DMS114 treated with DMSO at 0.1 percent for 48 hours (cell line): ENCODE results near the gene DCUN1D1.
"Not testable (repeated sequence)": the region's sequence is repeated elsewhere in the genome, so short reads cannot be mapped to it uniquely, and the experiment has no call there.

Source experiments
- DNase-seq: peaks from one replicate; lab custom pipeline; 2025; ENCODE audit not compliant: unreplicated experiment; lab: John Stamatoyannopoulos, UW

DCUN1D1 gene

DNA sequence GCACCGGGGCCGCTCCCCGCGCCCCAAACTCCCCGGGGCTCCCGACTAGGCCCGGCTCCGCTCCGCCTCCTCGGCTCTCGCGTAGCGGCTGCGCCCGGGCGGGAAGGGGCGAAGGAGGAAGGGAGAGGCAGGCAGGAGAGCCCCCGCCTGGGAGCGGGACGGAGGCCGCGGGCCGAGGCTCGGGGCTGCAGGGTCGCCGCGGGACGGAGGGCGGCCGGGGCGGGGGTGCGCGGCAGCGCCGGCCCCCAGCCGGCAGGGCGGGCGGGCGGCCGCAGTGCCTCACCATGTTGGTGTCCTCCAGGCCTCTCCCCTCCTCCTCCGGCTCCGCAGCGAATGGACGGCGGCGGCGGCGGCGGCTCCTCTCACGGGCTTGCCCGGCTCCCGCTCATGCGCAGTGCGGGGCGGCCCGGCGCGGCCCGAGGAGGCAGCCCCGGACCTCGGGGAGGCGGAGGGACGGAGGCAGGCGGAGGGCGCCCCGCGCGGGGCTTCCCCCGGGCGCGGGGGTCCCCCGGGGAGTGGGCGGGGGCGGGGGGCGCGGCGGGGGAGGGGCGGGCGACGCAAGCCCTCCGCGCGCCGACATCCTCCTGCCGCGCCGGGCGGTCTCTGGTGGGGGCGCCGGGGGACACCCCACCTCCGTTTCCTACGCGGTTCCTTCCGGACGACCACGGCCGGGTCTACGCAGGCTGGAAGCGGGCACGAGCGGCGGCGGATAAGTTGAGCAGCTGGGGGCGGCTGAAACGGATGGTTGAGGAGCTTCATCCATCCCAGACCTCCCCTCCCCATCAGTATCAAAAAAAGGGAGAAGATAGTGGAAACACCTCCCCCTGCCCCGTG lies at the start of gene DCUN1D1:
Gene DCUN1D1, minus strand, starts transcription at position 335 of the 834 bp plus-strand sequence. Its CDS starts 49 bp downstream, at position 286.
- DNase-seq: peak; percentile 53

DNA sequence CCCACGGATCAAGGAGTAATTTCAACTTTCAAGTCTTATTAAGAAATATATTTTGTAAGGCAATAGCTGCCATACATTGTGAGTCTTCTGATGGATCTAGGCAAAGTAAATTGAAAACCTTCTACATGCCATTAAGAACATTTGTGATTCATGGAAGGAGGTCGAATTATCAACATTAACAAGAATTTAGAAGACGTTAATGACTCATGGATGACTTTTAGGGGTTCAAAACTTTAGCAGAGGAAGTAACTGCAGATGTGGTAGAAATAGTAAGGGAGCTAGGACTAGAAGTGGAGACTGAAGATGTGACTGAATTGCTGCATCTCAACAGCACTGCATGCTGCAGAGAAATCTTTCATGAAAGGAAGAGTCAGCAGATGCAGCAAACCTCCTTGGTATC lies 48.1 kb upstream of the DCUN1D1 start:
- no peak for DNase-seq

DNA sequence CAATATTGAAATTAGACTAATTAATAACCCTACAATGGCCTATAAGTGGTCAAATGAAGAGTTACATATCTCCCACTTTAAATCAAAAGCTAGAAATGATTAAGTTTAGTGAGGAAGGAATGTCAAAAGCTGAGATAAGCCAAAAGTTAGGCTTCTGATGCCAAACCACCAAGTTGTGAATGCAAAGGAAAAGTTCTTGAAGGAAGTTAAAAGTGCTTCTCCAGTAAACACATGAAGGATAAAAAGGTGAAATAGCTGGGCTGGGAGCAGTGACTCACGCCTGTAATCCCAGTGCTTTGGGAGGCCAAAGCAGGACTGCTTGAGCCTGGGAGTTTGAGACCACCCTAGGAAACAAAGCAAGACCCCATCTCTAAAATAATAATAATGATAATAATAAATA lies 46.9 kb upstream of the DCUN1D1 start:
- DNase-seq: no peak

DNA sequence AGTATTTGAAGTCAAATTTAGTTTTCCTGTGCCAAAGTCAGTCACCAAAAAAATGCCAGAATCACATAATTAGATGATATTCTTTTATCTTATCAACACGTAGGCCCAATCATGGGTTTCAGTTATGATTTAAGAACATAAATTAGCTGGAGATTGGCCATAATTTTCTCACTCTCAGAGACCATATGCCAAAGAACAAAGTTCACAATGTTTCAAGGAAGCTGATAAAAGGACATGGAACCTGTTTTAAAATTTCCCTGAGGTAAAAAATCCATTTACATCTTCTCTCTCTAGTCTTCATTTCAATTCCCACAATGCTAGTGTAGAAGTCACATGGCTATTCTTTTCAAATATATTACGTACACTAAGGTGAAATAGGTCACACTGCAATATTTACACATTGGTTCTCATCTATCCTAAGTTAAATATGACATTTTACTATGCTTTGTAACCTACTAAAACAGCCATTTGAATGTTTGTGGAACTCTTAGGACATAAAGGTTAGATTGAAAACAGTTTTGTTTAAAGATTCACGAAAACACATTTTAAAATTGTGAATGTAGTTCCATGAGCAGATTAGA lies 42.7 kb upstream of the DCUN1D1 start:
- DNase-seq: no peak

DNA sequence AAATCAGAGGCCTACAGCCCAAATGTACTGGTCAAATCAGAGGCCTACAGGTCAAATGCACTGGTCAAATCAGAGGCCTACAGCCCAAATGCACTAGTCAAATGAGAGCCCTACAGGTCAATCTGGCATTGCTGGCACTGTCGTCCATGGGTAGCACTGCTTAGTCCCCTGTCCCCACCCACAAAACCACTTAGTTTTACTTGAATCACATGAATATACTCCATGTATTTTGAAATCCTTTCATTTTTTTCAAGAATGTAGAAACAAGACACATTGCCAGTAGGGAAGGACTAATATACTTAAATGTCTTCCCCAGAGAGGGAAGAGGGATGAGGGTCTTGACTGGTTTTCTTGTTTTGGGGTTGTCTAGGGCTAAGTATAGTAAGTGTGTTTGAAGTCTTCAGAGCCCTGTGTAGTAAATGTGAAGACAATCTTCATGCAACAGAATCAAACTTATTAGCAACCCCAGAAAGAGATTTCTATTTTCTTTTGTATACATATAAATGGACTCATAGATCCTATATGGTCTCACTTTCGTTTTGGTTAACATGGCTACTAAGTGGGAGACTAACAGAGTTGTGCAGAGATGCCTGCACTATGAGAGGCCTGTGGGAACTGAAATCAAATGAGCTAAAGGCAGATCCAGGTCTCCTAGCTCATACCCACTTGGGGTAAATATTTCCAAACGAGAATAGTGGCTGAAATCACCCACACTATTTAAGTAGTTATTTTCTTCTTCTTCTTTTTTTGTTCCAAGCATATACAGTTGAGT lies 38.3 kb upstream of the DCUN1D1 start:
- DNase-seq: no peak

DNA sequence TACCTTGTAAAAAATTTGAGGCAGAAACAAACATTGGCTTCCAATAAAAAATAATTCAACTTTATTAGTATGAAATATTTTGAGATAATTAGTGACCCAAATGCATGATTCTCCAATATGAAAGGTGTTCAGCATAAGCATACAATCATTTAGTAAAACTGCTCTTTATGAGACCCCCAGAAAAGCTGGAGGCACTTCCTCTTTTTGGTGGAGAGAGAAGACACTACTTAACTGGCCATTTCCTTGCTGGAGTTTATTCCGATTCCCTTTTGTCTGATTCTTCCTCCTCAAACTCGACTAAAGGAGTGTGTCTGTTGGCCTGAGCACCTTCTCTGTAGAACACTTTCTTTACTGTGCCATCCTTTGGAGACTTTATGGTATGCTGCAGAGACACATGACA lies 34.8 kb upstream of the DCUN1D1 start:
- no peak for DNase-seq

DNA sequence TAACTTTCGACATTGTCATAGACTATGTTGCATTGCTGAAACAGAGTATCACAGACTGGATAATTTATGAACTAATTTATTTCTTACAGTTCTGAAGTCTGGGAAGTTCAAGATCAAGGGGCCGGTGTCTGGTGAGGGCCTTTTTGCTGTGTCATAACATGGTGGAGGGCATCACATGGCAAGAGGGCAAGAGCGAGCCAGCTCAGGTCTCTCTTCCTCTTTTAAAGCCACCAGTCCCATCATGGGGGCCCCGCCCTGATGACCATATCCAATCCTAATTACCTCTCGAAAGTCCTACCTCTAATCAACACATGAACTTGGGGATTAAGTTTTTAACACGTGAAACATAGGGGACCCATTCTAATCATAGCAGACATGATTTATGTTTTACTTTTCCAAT lies 33.5 kb upstream of the DCUN1D1 start:
- no peak for DNase-seq

DNA sequence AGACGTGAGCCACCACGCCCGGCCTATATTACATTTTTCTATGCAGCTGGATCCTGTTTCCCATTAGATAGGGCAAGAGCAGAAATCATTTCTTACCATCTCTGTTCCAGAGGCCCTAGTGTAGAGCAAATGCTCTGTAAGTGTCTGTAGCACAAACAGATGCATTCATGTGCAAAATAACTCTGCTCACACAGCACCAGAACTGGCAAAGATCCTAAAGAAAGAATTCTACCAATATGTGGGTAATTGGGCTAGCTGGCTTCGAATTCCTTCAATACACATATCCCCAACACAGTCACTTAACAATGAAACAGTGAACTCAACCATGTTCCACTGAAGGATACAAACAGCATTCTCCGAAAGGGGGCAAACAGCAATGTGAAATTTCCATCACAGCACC lies 32.7 kb upstream of the DCUN1D1 start:
- DNase-seq: no peak

DNA sequence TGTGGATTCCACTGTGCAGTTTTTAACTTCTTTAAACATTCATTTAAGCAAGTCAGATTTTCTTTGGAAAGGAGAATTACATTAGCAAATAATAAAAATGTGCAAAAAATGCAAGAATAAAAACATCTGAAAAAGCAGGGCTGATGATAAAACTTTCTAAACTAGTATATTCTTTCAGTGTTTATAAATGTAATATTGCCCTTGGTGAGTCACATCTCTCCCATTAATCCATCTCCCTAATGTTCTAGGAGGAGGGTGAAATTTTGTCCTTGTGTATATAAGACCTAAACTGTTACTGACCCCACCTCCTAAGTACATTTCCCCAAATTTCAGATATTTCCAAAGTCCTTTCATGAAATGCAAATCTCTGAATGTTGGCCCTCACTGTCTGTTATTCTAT lies 28.5 kb upstream of the DCUN1D1 start:
- no peak for DNase-seq

DNA sequence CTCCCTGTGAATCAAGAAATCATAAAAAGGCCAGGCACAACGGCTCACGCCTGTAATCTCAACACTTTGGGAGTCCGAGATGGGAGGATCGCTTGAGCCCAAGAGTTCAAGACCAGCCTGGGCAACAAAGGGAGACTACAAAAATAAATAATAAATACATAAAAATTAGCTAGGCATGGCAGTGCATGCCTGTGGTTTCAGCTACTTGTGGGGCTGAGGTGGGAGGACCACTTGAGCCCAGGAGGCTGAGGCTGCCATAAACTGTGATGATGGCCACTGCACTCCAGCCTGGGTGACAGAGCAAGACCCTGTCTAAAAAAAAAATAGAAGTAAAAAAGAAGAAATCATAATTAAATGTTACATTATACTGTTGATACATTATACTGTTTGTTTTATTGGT lies 28.0 kb upstream of the DCUN1D1 start:
- no peak for DNase-seq

DNA sequence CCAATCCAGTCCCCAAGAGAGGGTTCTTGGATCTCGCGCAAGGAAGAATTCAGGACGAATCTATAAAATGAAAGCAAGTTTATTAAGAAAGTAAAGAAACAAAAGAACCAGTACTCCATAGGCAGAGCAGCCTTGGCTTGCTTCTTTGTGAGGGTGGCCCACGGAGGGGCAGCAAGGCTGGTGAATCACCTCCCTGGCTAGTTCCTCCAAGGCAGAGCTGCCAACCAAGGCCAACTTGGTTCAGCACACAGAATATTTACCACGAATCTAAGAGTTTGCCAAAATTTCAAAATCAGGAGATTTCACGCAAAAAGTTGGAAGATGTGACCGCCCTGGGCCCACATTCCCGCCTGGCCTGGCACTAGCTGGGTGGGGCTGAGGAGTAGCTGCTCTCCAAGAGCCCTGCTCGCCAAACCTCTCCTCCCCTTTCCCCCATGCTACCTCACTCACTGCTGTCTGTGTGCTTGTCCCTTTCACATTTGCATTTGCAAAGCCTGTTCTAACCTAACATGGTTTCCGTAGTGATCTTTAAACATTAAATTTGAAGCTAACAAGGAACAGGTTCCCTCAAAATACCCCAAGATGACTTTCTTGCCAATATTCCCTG lies 26.2 kb upstream of the DCUN1D1 start:
- DNase-seq: no peak

DNA sequence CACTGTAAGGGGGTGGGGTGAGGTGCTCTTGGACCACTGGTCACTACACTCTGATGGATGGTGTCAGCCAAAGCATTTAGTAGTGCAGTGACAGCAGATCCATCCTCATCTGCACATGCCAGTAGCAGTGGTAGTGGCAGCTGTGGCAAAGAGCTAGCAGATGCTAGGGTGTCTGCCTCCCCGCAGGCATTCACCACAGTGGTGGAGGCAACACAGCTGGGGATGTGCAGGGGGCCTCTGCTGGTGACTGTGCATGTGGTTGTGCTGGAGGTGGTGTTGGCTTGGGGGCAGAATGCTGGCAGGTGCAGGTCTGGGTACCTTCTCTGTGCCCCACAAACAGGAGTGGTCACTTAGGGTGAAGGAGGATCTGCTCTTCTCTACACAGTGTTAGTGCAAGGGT lies 19.4 kb upstream of the DCUN1D1 start:
- no peak for DNase-seq

DNA sequence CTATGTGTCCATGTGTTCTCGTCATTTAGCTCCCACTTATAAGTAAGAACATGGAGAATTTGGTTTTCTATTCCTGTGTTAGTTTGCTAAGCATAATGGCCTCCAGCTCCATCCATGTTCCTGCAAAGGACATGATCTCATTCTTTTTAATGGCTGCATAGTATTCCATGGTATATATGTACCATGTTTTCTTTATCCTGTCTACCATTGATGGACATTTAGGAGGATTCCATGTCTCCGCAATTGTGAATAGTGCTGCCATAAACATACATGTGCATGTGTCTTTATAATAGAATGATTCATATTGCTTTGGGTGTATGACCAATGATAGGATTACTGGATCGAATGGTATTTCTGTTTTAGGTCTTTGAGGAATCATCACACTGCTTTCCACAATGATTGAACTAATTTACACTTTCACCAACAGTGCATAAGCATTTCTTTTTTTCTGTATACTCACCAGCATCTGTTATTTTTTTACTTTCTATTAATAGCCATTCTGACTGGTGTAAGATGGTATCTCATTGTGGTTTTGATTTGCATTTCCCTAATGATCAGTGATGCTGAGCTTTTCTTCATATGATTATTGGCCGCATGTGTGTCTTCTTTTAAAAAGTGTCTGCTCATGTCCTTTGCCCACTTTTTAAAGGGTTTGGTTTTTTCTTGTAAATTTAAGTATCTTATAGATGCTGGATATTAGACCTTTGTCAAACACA lies 13.3 kb upstream of the DCUN1D1 start:
- not testable (repeated sequence) for DNase-seq

DNA sequence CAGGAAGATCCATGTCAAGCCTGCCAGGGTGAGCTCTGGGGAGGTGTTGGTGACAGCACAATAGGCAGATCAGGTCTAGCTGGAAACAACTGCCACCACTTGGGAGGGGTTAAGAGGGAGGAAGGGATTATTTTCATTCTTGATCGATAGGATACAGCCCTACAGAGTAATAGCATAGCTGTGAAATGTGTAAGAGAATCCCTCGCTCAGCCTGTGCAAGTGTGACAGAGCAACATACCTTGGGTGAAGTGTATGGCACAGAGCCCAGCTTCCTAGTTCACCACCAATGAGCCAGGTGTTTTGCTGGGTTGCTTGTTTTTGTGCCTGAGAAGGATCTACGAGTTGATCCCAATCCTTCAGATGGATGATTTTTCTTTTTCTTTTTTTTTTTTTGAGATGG lies 9.2 kb upstream of the DCUN1D1 start:
- DNase-seq: no peak

DNA sequence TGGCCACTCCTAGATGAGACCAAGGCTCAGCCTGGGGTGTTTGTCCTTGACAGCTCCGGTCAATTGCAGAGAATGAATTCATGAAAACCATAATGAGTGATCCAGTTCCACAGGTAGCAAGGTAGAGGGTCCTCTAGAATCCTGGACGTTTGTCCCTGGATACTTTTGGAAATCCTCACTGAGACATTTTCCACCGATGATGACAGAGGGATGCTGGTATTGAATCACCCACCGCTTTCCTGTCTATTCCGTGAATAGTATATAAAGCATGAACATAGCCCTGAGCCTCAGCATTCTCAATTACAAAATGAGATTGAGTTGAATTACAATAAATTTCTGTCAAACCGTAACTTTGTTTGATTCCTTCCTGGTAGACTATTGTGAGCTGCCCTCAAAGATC lies 5.7 kb upstream of the DCUN1D1 start:
- no peak for DNase-seq

DNA sequence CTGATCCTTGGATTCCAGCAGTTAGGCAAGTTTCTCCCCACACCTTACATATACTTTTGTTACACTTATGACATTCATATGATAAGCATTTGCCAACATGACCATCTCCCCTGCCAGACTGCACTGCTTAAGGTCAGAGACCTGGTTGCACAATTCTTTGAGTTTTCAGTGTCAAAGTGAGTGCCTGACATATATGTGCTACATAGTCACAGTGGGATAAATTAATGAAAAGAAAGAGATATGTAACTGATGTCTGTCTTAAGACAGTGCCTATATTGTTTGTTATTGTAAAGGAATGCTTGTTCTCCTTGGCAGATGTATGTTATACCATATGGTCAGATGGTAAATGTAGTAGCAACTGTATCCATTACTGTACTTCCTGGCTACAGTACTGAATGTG lies 3.5 kb upstream of the DCUN1D1 start:
- DNase-seq: no peak

DNA sequence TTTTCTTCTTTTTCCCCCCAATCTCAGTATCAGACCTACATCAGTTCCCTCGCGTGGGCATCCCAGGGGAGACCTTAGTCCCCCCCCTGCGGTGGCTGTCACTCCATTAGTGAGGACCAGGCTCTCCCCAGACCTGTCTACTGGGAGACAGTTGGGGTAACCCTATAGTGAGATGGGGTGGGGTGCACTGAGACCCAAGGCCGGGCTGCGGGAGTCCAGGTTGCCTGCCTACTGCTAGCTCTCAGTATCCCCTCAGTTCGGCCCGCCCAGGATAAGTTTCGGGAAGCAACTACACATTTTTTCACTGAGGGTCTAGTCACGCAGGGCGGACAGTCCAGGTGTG lies 671 bp upstream of the DCUN1D1 start:
- DNase-seq: no peak

DNA sequence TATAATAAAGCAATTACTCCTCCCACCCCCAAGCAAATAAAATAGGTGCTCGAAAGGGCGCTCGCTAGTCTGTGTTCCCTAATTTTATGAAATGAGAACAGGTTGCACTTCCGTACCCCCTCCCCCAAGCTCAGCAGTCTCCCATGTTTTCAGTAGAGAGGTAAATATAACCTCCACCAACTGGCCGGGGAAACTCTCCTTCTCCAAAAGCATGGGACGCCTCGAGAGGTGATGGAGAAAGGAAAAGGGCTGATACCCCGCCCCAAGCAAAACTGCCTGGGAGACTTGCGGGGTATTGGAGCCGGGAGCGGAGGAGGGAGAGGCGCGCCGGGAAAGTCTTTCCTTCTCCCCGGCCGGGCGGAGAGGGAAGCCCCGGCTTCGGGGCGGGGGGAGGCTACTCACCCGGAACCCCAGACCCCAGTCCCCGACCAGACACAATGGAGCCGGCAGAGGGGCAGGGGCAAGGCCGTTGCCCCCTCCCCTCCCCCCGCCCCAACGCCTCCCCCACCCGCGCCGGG lies 605 bp downstream of the DCUN1D1 start:
- no peak for DNase-seq

DNA sequence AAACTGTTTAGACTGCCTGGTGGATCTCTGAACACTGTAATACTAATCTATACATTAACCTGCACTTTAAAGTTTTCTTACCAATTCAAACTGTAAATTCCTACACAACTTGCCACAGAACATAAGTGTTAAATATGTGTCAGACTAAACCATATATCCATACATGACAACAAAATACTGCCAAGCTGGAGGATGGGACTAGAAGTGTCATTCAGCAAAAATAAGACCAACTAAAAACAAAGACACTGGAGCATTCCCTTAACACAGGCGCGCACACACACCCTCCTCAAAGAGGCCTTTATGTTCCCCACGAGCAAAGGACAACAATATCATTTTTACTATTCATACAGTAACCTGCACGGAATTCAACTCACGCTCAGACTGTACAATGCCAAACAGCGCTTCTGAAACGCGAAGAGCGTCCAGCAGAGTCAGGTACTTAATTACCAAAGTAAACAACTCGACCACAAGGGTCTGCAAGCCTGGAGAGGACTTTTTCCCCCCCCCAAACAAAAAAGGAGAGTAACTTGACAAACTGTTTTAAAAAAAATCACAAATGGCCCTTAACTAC lies 1.1 kb downstream of the DCUN1D1 start:
- DNase-seq: no peak

DNA sequence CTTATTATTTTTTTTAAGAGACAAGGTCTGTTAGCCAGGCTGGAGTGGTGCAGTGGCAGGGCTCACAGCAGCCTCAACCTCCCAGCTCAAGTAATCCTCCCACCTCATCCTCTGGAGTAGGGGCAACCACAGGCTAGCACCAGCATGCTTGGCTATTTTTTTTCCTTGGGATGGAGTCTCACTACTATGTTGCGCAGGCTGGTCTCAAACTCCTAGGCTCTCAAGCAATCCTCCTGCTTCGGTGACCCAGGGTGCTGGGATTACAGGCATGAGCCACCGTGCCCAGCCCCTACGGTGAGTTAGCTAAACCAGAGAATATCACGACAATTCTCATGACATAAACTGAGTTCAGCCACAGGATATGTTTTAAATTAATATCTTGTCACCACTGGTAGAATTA lies 2.0 kb downstream of the DCUN1D1 start:
- DNase-seq: no peak

DNA sequence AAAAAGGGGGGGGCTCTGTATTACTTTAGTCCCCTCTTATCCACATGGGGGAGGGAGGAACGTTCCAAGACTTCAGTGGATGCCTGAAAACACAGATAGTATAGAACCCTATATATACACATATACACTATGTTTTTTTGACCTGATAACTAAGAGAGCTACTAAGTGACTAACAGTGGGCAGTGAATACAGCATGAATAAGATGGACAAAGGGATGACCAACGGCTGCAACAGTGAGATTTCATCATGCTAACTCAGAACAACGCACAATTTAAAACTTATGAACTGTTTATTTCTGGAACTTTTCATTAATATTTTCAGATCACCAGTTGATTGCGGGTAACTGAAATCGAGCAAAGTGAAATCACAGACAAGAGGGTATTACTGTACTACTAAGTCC lies 7.3 kb downstream of the DCUN1D1 start:
- no peak for DNase-seq
